ENCODE data around the gene TAT. TPM values are rescaled to one million over a fixed set of nuclear protein-coding genes. Genes with fewer than 3 reads are reported as not detected.

Gene TAT
- polyA plus RNA-seq, 1 donor = not detected

- DNase-seq (ENCODE audit: low read depth) = no peak
Observed at GRCh38 chr16:71537643-71538042, 39.2 kb downstream of the TAT start.

GRCh38 chr16:71536752-71537499 is 40.0 kb downstream of the TAT start:
- no peak for DNase-seq (ENCODE audit: low read depth)

DNA sequence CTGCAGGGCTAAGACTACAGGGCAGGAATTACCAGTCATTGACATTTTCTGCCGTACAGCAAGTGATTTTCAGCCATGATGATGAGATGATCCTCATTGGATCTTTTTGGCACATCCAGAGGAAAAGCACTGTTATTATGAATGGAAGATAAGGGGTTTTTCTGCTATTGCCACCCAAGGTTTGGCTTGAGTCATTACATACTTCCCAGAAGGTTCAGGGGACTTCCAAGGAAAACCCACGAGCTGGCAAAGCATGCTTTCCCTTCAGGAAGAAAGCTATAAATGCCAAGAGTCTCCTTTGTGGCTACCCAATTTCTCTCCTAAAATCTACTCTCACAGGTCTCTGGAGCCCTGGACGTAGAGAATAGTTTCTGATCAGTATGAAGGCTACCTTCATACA is 44.5 kb downstream of the TAT start:
- no peak for DNase-seq (ENCODE audit: low read depth)

GRCh38 chr16:71528863-71529262 is 48.0 kb downstream of the TAT start:
- DNase-seq (ENCODE audit: low read depth) = no peak

DNA sequence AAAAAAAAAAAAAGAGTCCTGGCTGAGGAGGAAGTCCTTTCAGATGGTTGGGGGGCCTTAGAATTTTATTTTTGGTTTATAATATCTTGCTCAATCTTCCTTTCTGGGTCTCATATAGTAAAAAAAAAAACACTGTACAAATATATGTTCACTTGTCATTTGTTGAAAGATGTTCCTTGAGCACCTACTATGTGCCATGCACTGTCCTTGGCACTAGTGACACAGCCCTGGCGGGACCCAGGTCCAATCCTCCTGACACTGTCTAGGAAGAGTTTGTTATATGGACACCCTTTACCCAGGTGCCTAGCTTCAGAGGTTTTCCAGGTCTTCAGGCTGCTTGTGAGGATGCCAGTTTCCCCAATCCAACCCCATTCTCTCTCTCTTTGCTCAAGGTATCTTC is 48.6 kb downstream of the TAT start:
- no peak for DNase-seq (ENCODE audit: low read depth)

- no peak for DNase-seq (ENCODE audit: low read depth)
Observed at GRCh38 chr16:71526111-71526631, 50.7 kb downstream of the TAT start, which contains the start of gene CHST4. Gene CHST4, plus strand, starts transcription at chr16:71526426. Its CDS starts 10,252 bp downstream, at chr16:71536678.

- no peak for DNase-seq (ENCODE audit: low read depth)
Observed at GRCh38 chr16:71524566-71525553, 52.0 kb downstream of the TAT start.

DNA sequence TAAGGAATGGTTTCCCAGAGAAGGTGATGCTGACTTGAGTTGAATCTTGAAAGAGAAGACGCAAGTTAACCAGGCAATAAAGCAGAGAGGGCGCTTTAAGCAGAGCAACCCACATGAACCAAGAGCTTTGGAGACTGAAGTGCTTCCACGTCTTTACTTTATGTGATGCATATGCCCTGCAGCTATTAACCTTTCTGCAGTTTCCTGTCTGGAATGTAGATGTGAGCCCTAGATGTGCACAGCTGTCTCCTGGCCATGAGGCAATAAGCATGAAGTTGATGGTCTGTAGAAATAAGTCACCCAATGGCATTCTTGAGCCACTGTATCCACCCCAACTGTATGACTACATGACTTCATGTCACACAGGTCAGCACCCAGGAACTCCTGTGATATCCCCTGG is 56.3 kb downstream of the TAT start:
- no peak for DNase-seq (ENCODE audit: low read depth)

Other genes starting within 250 kb of the TAT start
- gene CALB2, start 218.4 kb downstream of the TAT start, polyA plus RNA-seq (ENCODE audit: insufficient read length) = 0.33 TPM
- gene TLE7, start 135.0 kb downstream of the TAT start, polyA plus RNA-seq (ENCODE audit: insufficient read length) = not detected
- 10.8 TPM for gene ZNF23, start 114.8 kb downstream of the TAT start, polyA plus RNA-seq (ENCODE audit: insufficient read length)
- gene ZNF19, start 87.8 kb downstream of the TAT start, polyA plus RNA-seq (ENCODE audit: insufficient read length) = 2.7 TPM
- not detected for gene CHST4, start 50.7 kb downstream of the TAT start, polyA plus RNA-seq (ENCODE audit: insufficient read length)
- 0.22 TPM for gene MARVELD3, start 49.1 kb upstream of the TAT start, polyA plus RNA-seq (ENCODE audit: insufficient read length)
- gene PHLPP2, start 147.6 kb upstream of the TAT start, polyA plus RNA-seq (ENCODE audit: insufficient read length) = 5.7 TPM
- gene AP1G1, start 231.7 kb upstream of the TAT start, polyA plus RNA-seq (ENCODE audit: insufficient read length) = 43.4 TPM

All from forelimb muscle (tissue), 1 donor.